ENCODE data around the gene MAPKBP1. TPM values are rescaled to one million over a fixed set of nuclear protein-coding genes. Genes with fewer than 3 reads are reported as not detected.

Gene MAPKBP1
- total and polyA plus RNA-seq, 2 of the 13 experiments (the other 11 are each of a cell fraction or from before 2014, with no cell fraction given): 3.0 to 7.3 TPM

- BruUV-seq (replicated peaks): no TSS peak
- ChIA-PET CTCF (ENCODE audit: low intra/inter-chr PET ratio, low total read pairs) (no interaction called here), POLR2A (no interaction called here)
- no peaks in the 10 kb centered on the region for H3K79me2 ChIP-seq (ENCODE audit: insufficient read depth, low read length)
- no peaks in the 10 kb centered on the region for H3K9me3 ChIP-seq (ENCODE audit: low read length)
- in situ Hi-C loops (cut with HindIII; ENCODE audit: extremely low pct_ligation_motif_present, low pct_unique_long_range_greater_than_20kb) (no loop called here), intact Hi-C loops (cut with micrococcal nuclease; ENCODE audit: unreplicated experiment) (no loop called here)
- no peak for TF ChIP-seq ZSCAN5A (CRISPR knock-in tag; IDR thresholded peaks at IDR 0.05; ENCODE audit: borderline replicate concordance)
- TF ChIP-seq ZFX (CRISPR knock-in tag; IDR thresholded peaks at IDR 0.05; ENCODE audit: low read depth): no peak
- no peak for TF ChIP-seq TMF1 (CRISPR knock-in tag; IDR thresholded peaks at IDR 0.05; ENCODE audit: low read depth)
- TF ChIP-seq SNAPC4 (CRISPR knock-in tag; IDR thresholded peaks at IDR 0.05): no peak
- no peak for TF ChIP-seq ZNF775 (CRISPR knock-in tag; IDR thresholded peaks at IDR 0.05; ENCODE audit: borderline replicate concordance)
- no peak for TF ChIP-seq RARG (CRISPR knock-in tag; IDR thresholded peaks at IDR 0.05; ENCODE audit: low read depth)
- no peak for TF ChIP-seq ZNF691 (CRISPR knock-in tag; IDR thresholded peaks at IDR 0.05; ENCODE audit: borderline replicate concordance, low read depth)
- no peak for TF ChIP-seq RXRA (CRISPR knock-in tag; IDR thresholded peaks at IDR 0.05)
- H3K27ac ChIP-seq (ENCODE audit: extremely low read length, insufficient read depth, low read length): no peak overlapping the region
- peaks cover 12% of the 10 kb centered on the region for H3K4me1 ChIP-seq (ENCODE audit: insufficient read depth, low read length)
- H3K9ac ChIP-seq (ENCODE audit: insufficient read depth, low read depth, low read length): no peak overlapping the region
- DNase-seq (ENCODE audit: low spot score) (no peak), ATAC-seq (no peak), FAIRE-seq (no peak)
- H3K4me3 ChIP-seq (replicated peaks in 1 of 3; ENCODE audit: insufficient read depth in 1 of 3, low read depth in 2 of 3, low read length in 3 of 3): no peak overlapping the region
- no peaks in the 10 kb centered on the region for H3K36me3 ChIP-seq (replicated peaks in 1 of 2; ENCODE audit: control insufficient read depth in 1 of 2, insufficient read depth in 2 of 2, low read length in 2 of 2)
- H3K4me2 ChIP-seq (ENCODE audit: low read depth, low read length): no peak overlapping the region
- WGBS (ENCODE audit: low lambda C conversion rate): 60% methylated on average over 1 of the region's 10 CpGs
- no peak overlapping the region for H2AFZ ChIP-seq (ENCODE audit: low read length)
- no peaks in the 10 kb centered on the region; the same call in 1 of the 2 replicates for H4K20me1 ChIP-seq (ENCODE audit: insufficient read depth, low read length)
- peaks cover 10 to 33% of the 10 kb centered on the region in 2 experiments; a peak in 4 of 5 replicates for H3K27me3 ChIP-seq (ENCODE audit: control insufficient read depth in 1 of 2, insufficient read depth in 2 of 2, low read length in 2 of 2)
Measured at GRCh38 chr15:41853831-41854230, 79.5 kb downstream of the MAPKBP1 start.
